Ascending aorta (tissue), 2 donors: ENCODE measurements around the gene MIDN. TPM values are rescaled to one million over a fixed set of nuclear protein-coding genes. Genes with fewer than 3 reads are reported as not detected.

Experiments used
- DNase-seq, 2 donors: peaks; one replicate each; pipeline ENCODE4 v3.0.0-alpha.2; 2019; ENCODE audit warnings: low spot score in 2 of 2
- H3K27ac ChIP-seq, 2 donors: fragments of 200-600 bp; sonication (generic); one replicate each; pipeline ENCODE4 v1.5.1; 2016 to 2017; ENCODE audit warnings: mild to moderate bottlenecking in 1 of 2
- H3K27me3 ChIP-seq: fragments of 200-600 bp; sonication (generic); one replicate; pipeline ENCODE4 v1.5.1; 2017
- H3K36me3 ChIP-seq, 2 donors: fragments of 200-600 bp; sonication (generic); one replicate each; pipeline ENCODE4 v1.5.1; 2016
- H3K4me1 ChIP-seq, 2 donors: fragments of 200-600 bp; sonication (generic); one replicate each; pipeline ENCODE4 v1.5.1; 2016 to 2017; ENCODE audit warnings: mild to moderate bottlenecking in 1 of 2
- H3K4me3 ChIP-seq, 2 donors: fragments of 200-600 bp; sonication (generic); one replicate each; pipeline ENCODE4 v1.5.1; 2016 to 2017; ENCODE audit warnings: mild to moderate bottlenecking in 1 of 2
- H3K9me3 ChIP-seq, 2 donors: fragments of 200-600 bp; sonication (generic); one replicate each; pipeline ENCODE4 v1.5.1; 2016
- intact Hi-C: fragments of 100-400 bp; cut with DNase I; formaldehyde crosslinking; loops from one replicate; pipeline ENCODE4 v1.15.1; 2023
- total RNA-seq: library from RNA; depleted of rRNA; stranded (reverse); fragments of >200 nt; gene quantifications from one replicate; pipeline ENCODE4 v1.1.0, GENCODE V29; 2016
- TF ChIP-seq, protein P1 (sequence below), 3 experiments: fragments of 200-600 bp in 2 of 3; fragments of 450-650 bp in 1 of 3; sonication (generic) in 2 of 3; IDR thresholded peaks; one replicate each; pipeline ENCODE4 v1.5.1; 2016 to 2019; ENCODE audit warnings: antibody characterized with exemption in 3 of 3, mild to moderate bottlenecking in 1 of 3, moderate library complexity in 1 of 3

The MIDN gene
- total RNA-seq, 1 donor from 2014 or later = 307 TPM

DNA sequence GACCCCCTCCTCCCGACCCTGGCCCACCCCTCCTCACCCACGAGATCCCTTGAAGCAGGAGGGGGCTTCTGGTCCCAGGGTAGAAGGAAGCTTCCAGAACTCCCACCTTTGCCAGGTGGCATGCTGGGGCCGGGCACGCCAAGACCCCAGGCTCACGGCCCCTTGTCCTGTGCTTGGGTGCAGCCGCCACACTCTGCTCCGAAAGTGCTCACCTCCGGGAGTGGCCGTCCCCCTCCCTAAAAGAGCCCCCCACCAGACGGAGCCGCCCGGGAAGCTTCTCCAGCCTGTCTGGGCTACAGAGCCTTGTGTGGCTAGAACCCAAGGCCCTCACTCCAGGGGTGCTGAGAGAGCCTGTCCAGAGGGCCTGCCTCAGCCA is 35.5 kb downstream of the MIDN start:
- intact Hi-C loops = no loop called here
- peaks cover 20% of the 10 kb centered on the region for H3K27me3 ChIP-seq

GRCh38 chr19:1284293-1284978 is 36.1 kb downstream of the MIDN start:
- Histone ChIP-seq H3K4me1 (no peaks in the 10 kb centered on the region), H3K27ac (no peak overlapping the region), H3K36me3 (peaks cover 0 to under 1% of the 10 kb centered on the region in 2 donors), H3K9me3 (no peaks in the 10 kb centered on the region), H3K27me3 (peaks cover 20% of the 10 kb centered on the region), H3K4me3 (no peak overlapping the region)
- no peak for DNase-seq
- intact Hi-C loops = no loop called here
- TF ChIP-seq, protein P1, sequence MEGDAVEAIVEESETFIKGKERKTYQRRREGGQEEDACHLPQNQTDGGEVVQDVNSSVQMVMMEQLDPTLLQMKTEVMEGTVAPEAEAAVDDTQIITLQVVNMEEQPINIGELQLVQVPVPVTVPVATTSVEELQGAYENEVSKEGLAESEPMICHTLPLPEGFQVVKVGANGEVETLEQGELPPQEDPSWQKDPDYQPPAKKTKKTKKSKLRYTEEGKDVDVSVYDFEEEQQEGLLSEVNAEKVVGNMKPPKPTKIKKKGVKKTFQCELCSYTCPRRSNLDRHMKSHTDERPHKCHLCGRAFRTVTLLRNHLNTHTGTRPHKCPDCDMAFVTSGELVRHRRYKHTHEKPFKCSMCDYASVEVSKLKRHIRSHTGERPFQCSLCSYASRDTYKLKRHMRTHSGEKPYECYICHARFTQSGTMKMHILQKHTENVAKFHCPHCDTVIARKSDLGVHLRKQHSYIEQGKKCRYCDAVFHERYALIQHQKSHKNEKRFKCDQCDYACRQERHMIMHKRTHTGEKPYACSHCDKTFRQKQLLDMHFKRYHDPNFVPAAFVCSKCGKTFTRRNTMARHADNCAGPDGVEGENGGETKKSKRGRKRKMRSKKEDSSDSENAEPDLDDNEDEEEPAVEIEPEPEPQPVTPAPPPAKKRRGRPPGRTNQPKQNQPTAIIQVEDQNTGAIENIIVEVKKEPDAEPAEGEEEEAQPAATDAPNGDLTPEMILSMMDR (IDR thresholded peaks at IDR 0.05) = no peak

More for the DNA sequence above, 35.5 kb downstream of the MIDN start:
- no peaks in the 10 kb centered on the region for H3K9me3 ChIP-seq
- TF ChIP-seq, protein P1 (IDR thresholded peaks at IDR 0.05) = no peak
- H3K27ac ChIP-seq = no peak overlapping the region
- H3K4me1 ChIP-seq = no peaks in the 10 kb centered on the region
- DNase-seq = no peak
- no peak overlapping the region for H3K4me3 ChIP-seq
- peaks cover 4 to 6% of the 10 kb centered on the region in 2 donors for H3K36me3 ChIP-seq

DNA sequence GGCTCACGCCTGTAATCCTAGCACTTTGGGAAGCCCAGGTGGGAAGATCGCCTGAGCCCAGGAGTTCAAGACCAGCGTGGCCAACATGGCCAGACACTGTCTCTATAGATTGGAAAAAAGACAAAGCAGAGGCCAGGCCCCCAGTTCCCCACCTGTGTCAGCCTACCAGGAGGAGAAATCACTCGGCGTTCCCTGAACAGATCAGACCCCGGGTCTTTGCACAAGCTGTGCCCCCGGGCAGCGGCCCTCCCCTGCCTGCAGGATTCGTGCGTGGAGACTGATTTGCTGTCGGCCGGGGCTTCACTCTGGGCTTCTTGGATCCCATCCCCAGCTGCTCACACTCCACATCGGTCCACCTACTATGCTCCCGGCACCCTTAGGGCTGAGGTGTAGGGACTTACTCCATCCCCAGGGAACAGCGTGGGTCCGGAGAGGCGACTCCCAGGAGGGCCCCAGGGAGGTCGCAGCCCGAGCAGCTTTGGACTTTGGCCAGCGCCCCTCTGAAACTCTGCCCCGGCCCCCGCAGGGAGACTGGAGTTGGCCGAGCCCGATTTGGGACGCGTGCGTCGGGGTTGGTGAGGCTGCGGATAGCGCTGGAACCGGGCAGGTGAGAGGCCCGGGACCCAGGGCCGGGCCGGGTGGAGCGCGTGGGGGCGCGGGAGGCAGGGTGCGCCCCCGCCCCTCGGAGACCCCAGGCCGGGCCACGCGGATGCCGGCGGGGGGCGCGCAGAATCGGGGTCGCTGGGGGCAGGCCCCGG is 36.8 kb downstream of the MIDN start:
- TF ChIP-seq, protein P1 (IDR thresholded peaks at IDR 0.05) = no peak
- no peak overlapping the region for H3K4me3 ChIP-seq
- H3K27me3 ChIP-seq = peaks cover 20% of the 10 kb centered on the region
- H3K4me1 ChIP-seq = no peaks in the 10 kb centered on the region
- no peaks in the 10 kb centered on the region for H3K9me3 ChIP-seq
- no peak overlapping the region for H3K27ac ChIP-seq
- no peaks in the 10 kb centered on the region for H3K36me3 ChIP-seq
- no peak for DNase-seq
- intact Hi-C loops = no loop called here

DNA sequence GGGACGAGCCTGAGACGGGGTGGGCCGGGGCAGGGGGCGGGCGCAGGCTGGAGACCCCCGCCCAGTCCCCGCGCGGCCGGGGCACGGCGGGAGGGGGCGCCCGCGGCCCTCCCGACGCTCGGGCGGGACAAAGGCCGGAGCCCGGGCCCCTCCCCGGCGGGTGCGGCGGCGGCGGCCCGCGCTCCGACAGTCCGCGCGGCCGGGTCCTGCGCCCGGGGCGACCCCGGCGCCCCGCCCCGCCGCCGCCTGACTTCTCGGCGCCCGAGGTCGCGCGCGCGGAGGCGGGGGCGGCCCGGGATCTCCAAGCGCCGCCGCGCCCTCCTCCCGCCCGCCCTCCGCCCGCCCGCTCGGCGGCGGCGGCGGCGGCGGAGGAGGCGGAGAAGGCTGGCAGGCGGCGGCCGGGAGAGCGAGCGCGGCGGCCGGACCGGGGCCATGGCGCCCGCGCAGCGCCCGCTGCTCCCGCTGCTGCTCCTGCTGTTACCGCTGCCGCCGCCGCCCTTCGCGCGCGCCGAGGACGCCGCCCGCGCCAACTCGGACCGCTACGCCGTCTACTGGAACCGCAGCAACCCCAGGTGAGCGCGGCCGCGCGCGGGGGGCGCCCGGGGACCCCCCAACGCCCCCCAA is 37.5 kb downstream of the MIDN start, which contains the start of gene EFNA2:
Gene EFNA2, plus strand, starts transcription at position 137 of the 624 bp plus-strand sequence. Its CDS starts 296 bp downstream, at position 433.
- no peak for DNase-seq
- Histone ChIP-seq H3K9me3 (no peaks in the 10 kb centered on the region), H3K27ac (no peak within 1 kb of the TSS), H3K36me3 (no peaks in the 10 kb centered on the region), H3K4me3 (no peak within 1 kb of the TSS), H3K27me3 (peaks cover 20% of the 10 kb centered on the region), H3K4me1 (no peaks in the 10 kb centered on the region)
- intact Hi-C loops = no loop called here
- TF ChIP-seq, protein P1 (IDR thresholded peaks at IDR 0.05) = no peak

GRCh38 chr19:1286487-1287353 is 38.3 kb downstream of the MIDN start:
- no peak for DNase-seq
- Histone ChIP-seq H3K36me3 (no peaks in the 10 kb centered on the region), H3K27ac (no peak overlapping the region), H3K9me3 (no peaks in the 10 kb centered on the region), H3K27me3 (peaks cover 20% of the 10 kb centered on the region), H3K4me3 (no peak overlapping the region), H3K4me1 (no peaks in the 10 kb centered on the region)
- intact Hi-C loops = no loop called here
- TF ChIP-seq, protein P1 (IDR thresholded peaks at IDR 0.05) = no peak
